NCI-H2227 treated with DMSO at 0.1 percent for 48 hours (cell line): ENCODE measurements around the gene RAB22A.
"Not testable (repeated sequence)": the region's sequence is repeated elsewhere in the genome, so short reads cannot be mapped to it uniquely, and the experiment has no call there.

Source experiments
- DNase-seq: peaks from one replicate; lab custom pipeline; 2025; lab: John Stamatoyannopoulos, UW

The RAB22A gene

GRCh38 chr20:58344741-58345140, 35.2 kb downstream of the RAB22A start:
- DNase-seq, result no peak

GRCh38 chr20:58349570-58349969, 40.1 kb downstream of the RAB22A start:
- no peak for DNase-seq

GRCh38 chr20:58352468-58352867, 43.0 kb downstream of the RAB22A start:
- DNase-seq, result no peak

GRCh38 chr20:58359441-58359840, 49.9 kb downstream of the RAB22A start:
- no peak for DNase-seq

GRCh38 chr20:58360936-58361335, 51.4 kb downstream of the RAB22A start:
- DNase-seq, result no peak

- DNase-seq, result no peak
These were observed 52.1 kb downstream of the RAB22A start for GRCh38 chr20:58361481-58362205.

- no peak for DNase-seq
These were observed 52.6 kb downstream of the RAB22A start for GRCh38 chr20:58362206-58362516.

- no peak for DNase-seq
These were observed 53.5 kb downstream of the RAB22A start for GRCh38 chr20:58362970-58363369.

GRCh38 chr20:58366866-58367265, 57.4 kb downstream of the RAB22A start:
- no peak for DNase-seq

- no peak for DNase-seq
These were observed 63.3 kb downstream of the RAB22A start for GRCh38 chr20:58372806-58373205.

GRCh38 chr20:58373296-58373695, 63.8 kb downstream of the RAB22A start:
- not testable (repeated sequence) for DNase-seq

- no peak for DNase-seq
These were observed 64.7 kb downstream of the RAB22A start for GRCh38 chr20:58374027-58374850.

GRCh38 chr20:58374906-58375758, 65.6 kb downstream of the RAB22A start:
- DNase-seq, result no peak

GRCh38 chr20:58375759-58376352, 66.3 kb downstream of the RAB22A start:
- DNase-seq, result no peak

GRCh38 chr20:58377017-58377416, 67.5 kb downstream of the RAB22A start:
- DNase-seq, result no peak

GRCh38 chr20:58377766-58378401, 68.4 kb downstream of the RAB22A start:
- no peak for DNase-seq

- DNase-seq, result no peak
These were observed 69.2 kb downstream of the RAB22A start for GRCh38 chr20:58378704-58379103.

- DNase-seq, result no peak
These were observed 72.1 kb downstream of the RAB22A start for GRCh38 chr20:58381627-58382026.

GRCh38 chr20:58382096-58382495, 72.6 kb downstream of the RAB22A start:
- no peak for DNase-seq

GRCh38 chr20:58384821-58385220, 75.3 kb downstream of the RAB22A start:
- DNase-seq, result no peak

- no peak for DNase-seq
These were observed 78.6 kb downstream of the RAB22A start for GRCh38 chr20:58388028-58388601.
